Keratinocyte (primary cell): ENCODE results near the gene NUP160. TPM values are rescaled to one million over a fixed set of nuclear protein-coding genes. Genes with fewer than 3 reads are reported as not detected.
"Not testable (repeated sequence)": the region's sequence is repeated elsewhere in the genome, so short reads cannot be mapped to it uniquely, and the experiment has no call there.

ENCODE experiments used
- DNase-seq: peaks from one replicate; pipeline ENCODE4 v3.0.0-alpha.2; 2011; ENCODE audit warnings: low read depth, missing footprints, low spot score
- FAIRE-seq: peaks from 2 replicates; lab custom pipeline; 2011; peaks lifted over from hg19 to GRCh38; lab: Jason Lieb, UNC
- H2AFZ ChIP-seq: 2 replicates; pipeline ENCODE4 v1.6.0; 2012; ENCODE audit warnings: low read length, control low read depth, inconsistent platforms; ENCODE audit not compliant: control insufficient read depth
- H3K27ac ChIP-seq: 2 replicates; pipeline ENCODE4 v1.5.1; 2011; ENCODE audit warnings: low read length; ENCODE audit not compliant: control insufficient read depth, insufficient read depth
- H3K27me3 ChIP-seq: 3 replicates; pipeline ENCODE4 v1.6.0; 2011; ENCODE audit warnings: low read length; ENCODE audit not compliant: control insufficient read depth, insufficient read depth; ENCODE audit errors: extremely low read depth
- H3K36me3 ChIP-seq, 2 experiments: 2 replicates in 1 of 2; 3 replicates in 1 of 2; pipeline ENCODE4 v1.5.1; 2011; ENCODE audit warnings: low read length in 2 of 2, mild to moderate bottlenecking in 1 of 2; ENCODE audit not compliant: control insufficient read depth in 2 of 2, insufficient read depth in 2 of 2; ENCODE audit errors: extremely low read depth in 1 of 2
- H3K4me1 ChIP-seq: 3 replicates; pipeline ENCODE4 v1.5.1; 2011; ENCODE audit warnings: low read length; ENCODE audit not compliant: control insufficient read depth, insufficient read depth; ENCODE audit errors: extremely low read depth
- H3K4me2 ChIP-seq: 3 replicates; pipeline ENCODE4 v1.6.0; 2011; ENCODE audit warnings: low read depth, low read length; ENCODE audit not compliant: control insufficient read depth, insufficient read depth; ENCODE audit errors: extremely low read depth
- H3K4me3 ChIP-seq, 3 experiments: fragments of 200-600 bp in 1 of 3; sonication (generic) in 1 of 3; 2 replicates in 2 of 3; 3 replicates in 1 of 3; pipeline ENCODE4 v1.5.1; 2011 to 2016; ENCODE audit warnings: low read length in 3 of 3, mild to moderate bottlenecking in 3 of 3, control low read depth in 2 of 3, inconsistent platforms in 1 of 3, low read depth in 1 of 3, mixed read lengths in 1 of 3, mixed run types in 1 of 3, moderate library complexity in 1 of 3; ENCODE audit not compliant: control insufficient read depth in 2 of 3, insufficient read depth in 2 of 3; ENCODE audit errors: extremely low read depth in 1 of 3
- H3K79me2 ChIP-seq: 2 replicates; pipeline ENCODE4 v1.6.0; 2012; ENCODE audit warnings: low read length; ENCODE audit not compliant: control insufficient read depth, insufficient read depth
- H3K9ac ChIP-seq: 3 replicates; pipeline ENCODE4 v1.6.0; 2011; ENCODE audit warnings: low read length; ENCODE audit not compliant: control insufficient read depth, insufficient read depth; ENCODE audit errors: extremely low read depth
- H3K9me1 ChIP-seq: 3 replicates; pipeline ENCODE4 v1.6.0; 2011; ENCODE audit warnings: low read length; ENCODE audit not compliant: control insufficient read depth, insufficient read depth; ENCODE audit errors: extremely low read depth
- H3K9me3 ChIP-seq: 2 replicates; pipeline ENCODE4 v1.5.1; 2012; ENCODE audit warnings: low read depth, low read length; ENCODE audit not compliant: control insufficient read depth
- H4K20me1 ChIP-seq: 3 replicates; pipeline ENCODE4 v1.6.0; 2011; ENCODE audit warnings: low read length; ENCODE audit not compliant: control insufficient read depth, insufficient read depth; ENCODE audit errors: extremely low read depth
- EZH2 ChIP-seq: IDR thresholded peaks from one replicate; pipeline ENCODE4 v1.6.1; 2012; ENCODE audit warnings: inconsistent platforms, mild to moderate bottlenecking, low read length, moderate library complexity
- dilution Hi-C: fragments of 300-500 bp; cut with MboI; formaldehyde crosslinking; loops from one replicate; pipeline ENCODE4 v1.7.0; 2020; ENCODE audit warnings: low sequenced_read_pairs; ENCODE audit not compliant: extremely low pct_ligation_motif_present
- polyA plus RNA-seq, 5 experiments: library from polyadenylated mRNA; depleted of rRNA in 3 of 5; stranded (reverse) in 3 of 5; stranded (forward) in 1 of 5; unstranded in 1 of 5; fragments of >200 nt; gene quantifications; 1 replicate in 1 of 5; 2 replicates in 3 of 5; 3 replicates in 1 of 5; pipeline versions ENCODE4 v1.2.1 to v1.2.3, GENCODE V29; 2011 to 2012; ENCODE audit warnings: missing spikeins in 2 of 5, low read depth in 1 of 5, low replicate concordance in 1 of 5
- TF ChIP-seq, protein P1 (sequence below), 3 experiments: IDR thresholded peaks in 1 of 3; conservative IDR thresholded peaks in 1 of 3; optimal IDR thresholded peaks in 1 of 3; 2 replicates in 2 of 3; 3 replicates in 1 of 3; pipeline versions ENCODE3 to v1.5.1; 2011; ENCODE audit warnings: low read length in 3 of 3, mild to moderate bottlenecking in 3 of 3, moderate library complexity in 2 of 3, control low read depth in 1 of 3, inconsistent platforms in 1 of 3; ENCODE audit not compliant: insufficient read depth in 2 of 3; ENCODE audit errors: extremely low read depth in 1 of 3

NUP160 gene
- polyA plus RNA-seq, 1 donor (not counting 4 experiments of a cell fraction or from before 2014, with no cell fraction given): 26.6 TPM

DNA sequence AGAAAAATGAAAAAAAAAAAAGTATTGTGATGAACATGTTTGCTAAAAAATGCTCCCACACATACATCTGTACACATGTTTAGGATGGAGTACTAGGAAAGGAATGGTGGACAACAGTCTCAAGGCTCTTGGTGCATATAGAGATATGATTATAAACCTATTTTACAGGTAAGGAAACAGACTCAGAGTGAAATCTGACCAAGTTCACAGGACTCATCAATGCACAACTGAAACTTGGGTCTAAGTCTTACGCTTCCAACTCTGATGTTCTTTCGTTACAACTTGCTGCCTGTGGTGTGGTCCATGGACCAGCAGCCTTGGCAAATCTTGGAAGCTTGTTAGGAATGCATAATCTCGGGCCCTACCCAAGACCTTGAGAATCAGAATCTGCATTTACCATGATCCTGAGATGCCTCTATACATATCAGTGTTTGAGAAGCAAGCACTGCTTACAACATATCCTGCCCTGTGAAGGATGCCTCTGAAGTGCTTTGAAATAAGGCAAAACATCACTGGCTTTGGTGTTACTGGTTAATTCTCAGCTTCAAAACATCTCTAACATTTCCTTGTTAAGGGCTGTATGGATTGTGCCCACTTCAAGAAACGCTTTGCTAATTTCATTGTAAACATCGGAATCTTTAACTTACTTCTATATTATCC, 39.9 kb upstream of the NUP160 start:
- dilution Hi-C loops: no loop called here
- no peaks in the 10 kb centered on the region for H3K9me3 ChIP-seq
- no peak overlapping the region for H2AFZ ChIP-seq
- no peak for TF ChIP-seq EZH2
- TF ChIP-seq, protein P1, sequence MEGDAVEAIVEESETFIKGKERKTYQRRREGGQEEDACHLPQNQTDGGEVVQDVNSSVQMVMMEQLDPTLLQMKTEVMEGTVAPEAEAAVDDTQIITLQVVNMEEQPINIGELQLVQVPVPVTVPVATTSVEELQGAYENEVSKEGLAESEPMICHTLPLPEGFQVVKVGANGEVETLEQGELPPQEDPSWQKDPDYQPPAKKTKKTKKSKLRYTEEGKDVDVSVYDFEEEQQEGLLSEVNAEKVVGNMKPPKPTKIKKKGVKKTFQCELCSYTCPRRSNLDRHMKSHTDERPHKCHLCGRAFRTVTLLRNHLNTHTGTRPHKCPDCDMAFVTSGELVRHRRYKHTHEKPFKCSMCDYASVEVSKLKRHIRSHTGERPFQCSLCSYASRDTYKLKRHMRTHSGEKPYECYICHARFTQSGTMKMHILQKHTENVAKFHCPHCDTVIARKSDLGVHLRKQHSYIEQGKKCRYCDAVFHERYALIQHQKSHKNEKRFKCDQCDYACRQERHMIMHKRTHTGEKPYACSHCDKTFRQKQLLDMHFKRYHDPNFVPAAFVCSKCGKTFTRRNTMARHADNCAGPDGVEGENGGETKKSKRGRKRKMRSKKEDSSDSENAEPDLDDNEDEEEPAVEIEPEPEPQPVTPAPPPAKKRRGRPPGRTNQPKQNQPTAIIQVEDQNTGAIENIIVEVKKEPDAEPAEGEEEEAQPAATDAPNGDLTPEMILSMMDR (optimal IDR thresholded peaks at IDR 0.05 in 1 of 3, IDR thresholded peaks at IDR 0.05 in 1 of 3, conservative IDR thresholded peaks at IDR 0.05 in 1 of 3; ENCODE audit: extremely low read depth in 1 of 3, insufficient read depth in 2 of 3, low read length in 3 of 3): no peak
- no peaks in the 10 kb centered on the region for H3K27me3 ChIP-seq
- no peak overlapping the region for H3K27ac ChIP-seq
- H3K9ac ChIP-seq: no peak overlapping the region
- no peaks in the 10 kb centered on the region for H3K9me1 ChIP-seq
- FAIRE-seq (no peak), DNase-seq (no peak)
- no peaks in the 10 kb centered on the region for H4K20me1 ChIP-seq
- H3K4me1 ChIP-seq: no peaks in the 10 kb centered on the region
- no peaks in the 10 kb centered on the region for H3K36me3 ChIP-seq
- no peak overlapping the region for H3K4me3 ChIP-seq
- H3K4me2 ChIP-seq: no peak overlapping the region
- H3K79me2 ChIP-seq: no peaks in the 10 kb centered on the region

DNA sequence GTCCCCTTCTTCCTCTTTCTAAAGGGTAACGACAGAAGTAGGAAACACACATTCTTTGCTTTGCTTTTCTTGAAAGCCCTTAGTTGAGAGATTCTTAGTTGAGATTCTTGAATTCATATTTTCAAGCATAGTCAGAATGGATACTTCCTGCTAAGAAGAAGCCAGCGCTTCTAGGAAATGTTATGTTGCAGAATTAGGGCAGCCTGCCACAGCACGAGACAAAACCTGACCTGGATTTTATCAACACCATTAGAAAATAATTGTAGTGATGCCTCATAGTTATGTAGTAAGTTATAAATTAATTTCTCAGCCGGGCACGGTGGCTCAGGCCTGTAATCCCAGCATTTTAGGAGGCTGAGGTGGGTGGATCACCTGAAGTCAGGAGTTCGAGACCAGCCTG, 37.9 kb upstream of the NUP160 start:
- Histone ChIP-seq H3K4me3 (no peak overlapping the region), H2AFZ (peak overlapping the region; percentile 46), H3K4me1 (no peaks in the 10 kb centered on the region), H3K4me2 (peak overlapping the region; percentile 16), H3K36me3 (no peaks in the 10 kb centered on the region), H3K9me3 (no peaks in the 10 kb centered on the region), H3K9ac (no peak overlapping the region), H4K20me1 (no peaks in the 10 kb centered on the region), H3K27ac (no peak overlapping the region), H3K27me3 (no peaks in the 10 kb centered on the region), H3K79me2 (no peaks in the 10 kb centered on the region), H3K9me1 (no peaks in the 10 kb centered on the region)
- FAIRE-seq (no peak), DNase-seq (no peak)
- TF ChIP-seq, protein P1 (optimal IDR thresholded peaks at IDR 0.05 in 1 of 3, IDR thresholded peaks at IDR 0.05 in 1 of 3, conservative IDR thresholded peaks at IDR 0.05 in 1 of 3; ENCODE audit: extremely low read depth in 1 of 3, insufficient read depth in 2 of 3, low read length in 3 of 3): no peak
- no peak for TF ChIP-seq EZH2
- dilution Hi-C loops: no loop called here

DNA sequence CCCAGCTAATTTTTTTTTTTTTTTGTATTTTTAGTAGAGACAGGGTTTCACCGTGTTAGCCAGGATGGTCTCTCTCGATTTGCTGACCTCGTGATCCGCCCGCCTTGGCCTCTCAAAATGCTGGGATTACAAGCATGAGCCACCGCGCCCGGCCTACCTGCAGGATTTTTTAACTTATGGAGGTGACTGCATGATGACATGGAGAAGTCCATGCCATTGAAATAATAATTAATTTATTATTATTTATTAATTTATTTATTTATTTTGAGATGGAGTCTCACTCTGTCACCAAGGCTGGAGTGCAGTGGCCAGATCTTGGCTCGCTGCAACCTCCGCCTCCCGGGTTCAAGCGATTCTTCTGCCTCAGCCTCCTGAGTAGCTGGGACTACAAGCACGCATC, 34.3 kb upstream of the NUP160 start:
- H3K9ac ChIP-seq, H3K36me3 ChIP-seq, dilution Hi-C loops, DNase-seq, H3K9me1 ChIP-seq, H2AFZ ChIP-seq, H3K4me1 ChIP-seq, FAIRE-seq, H3K4me3 ChIP-seq, H3K4me2 ChIP-seq, H3K9me3 ChIP-seq, H3K27me3 ChIP-seq, H3K79me2 ChIP-seq, H4K20me1 ChIP-seq, H3K27ac ChIP-seq: not testable (repeated sequence)
